GM18907 (cell line): Measurements from ENCODE around the gene TRABD.

Experiments
- ATAC-seq: cut with Tn5 transposase; IDR thresholded peaks from one replicate; pipeline ENCODE4 v1.9.1; 2021; ENCODE audit warnings: mild to moderate bottlenecking, moderate library complexity; ENCODE audit not compliant: unreplicated experiment

TRABD gene

GRCh38 chr22:50173311-50173982 is 12.3 kb upstream of the TRABD start:
- peak; percentile 42 for ATAC-seq

- no peak for ATAC-seq
Observed at GRCh38 chr22:50173983-50174355, 11.7 kb upstream of the TRABD start.

- ATAC-seq: no peak
Observed at GRCh38 chr22:50174382-50175190, 11.1 kb upstream of the TRABD start.

- no peak for ATAC-seq
Observed at GRCh38 chr22:50175191-50175461, 10.6 kb upstream of the TRABD start.

GRCh38 chr22:50175921-50176849 is 9.5 kb upstream of the TRABD start:
- no peak for ATAC-seq

- no peak for ATAC-seq
Observed at GRCh38 chr22:50176850-50177536, 8.7 kb upstream of the TRABD start.

GRCh38 chr22:50177537-50178470 is 7.9 kb upstream of the TRABD start:
- ATAC-seq: no peak

- no peak for ATAC-seq
Observed at GRCh38 chr22:50178471-50178864, 7.2 kb upstream of the TRABD start.

- ATAC-seq: no peak
Observed at GRCh38 chr22:50178871-50179869, 6.5 kb upstream of the TRABD start.

- no peak for ATAC-seq
Observed at GRCh38 chr22:50179937-50180726, 5.6 kb upstream of the TRABD start.

GRCh38 chr22:50180727-50181521 is 4.8 kb upstream of the TRABD start:
- ATAC-seq: no peak

GRCh38 chr22:50182176-50183081 is 3.3 kb upstream of the TRABD start:
- ATAC-seq: no peak

GRCh38 chr22:50183141-50183971 is 2.4 kb upstream of the TRABD start:
- ATAC-seq: no peak

- no peak for ATAC-seq
Observed at GRCh38 chr22:50184004-50184901, 1.5 kb upstream of the TRABD start.
